Activated naive CD4-positive, alpha-beta T cell treated with anti-CD3 and anti-CD28 coated beads for 36 hours (primary cell): ENCODE results near the gene NELL2. TPM values are rescaled to one million over a fixed set of nuclear protein-coding genes. Genes with fewer than 3 reads are reported as not detected.

Source experiments
- CTCF ChIA-PET: fragments of 350-600 bp; sonication (Branson Sonifier 250); formaldehyde crosslinking; loops from one replicate; lab custom pipeline; 2021; ENCODE audit warnings: antibody characterized with exemption; lab: Charles Lee
- DNase-seq: peaks from one replicate; pipeline ENCODE4 v3.0.0-alpha.2; 2020
- H3K27ac Mint-ChIP-seq: one replicate; pipeline ENCODE4 v1.8.0; 2021; ENCODE audit warnings: mild to moderate bottlenecking, mixed read lengths
- H3K27me3 Mint-ChIP-seq: one replicate; pipeline ENCODE4 v1.8.0; 2021; ENCODE audit warnings: low read depth, mixed read lengths
- H3K36me3 Mint-ChIP-seq: one replicate; pipeline ENCODE4 v1.8.0; 2021; ENCODE audit warnings: low read depth, mixed read lengths
- H3K4me1 Mint-ChIP-seq: one replicate; pipeline ENCODE4 v1.8.0; 2021; ENCODE audit warnings: low read depth, mixed read lengths
- H3K4me3 Mint-ChIP-seq: one replicate; pipeline ENCODE4 v1.8.0; 2021; ENCODE audit warnings: mild to moderate bottlenecking, moderate library complexity, mixed read lengths
- H3K9me3 Mint-ChIP-seq: one replicate; pipeline ENCODE4 v1.8.0; 2021; ENCODE audit warnings: mixed read lengths
- intact Hi-C: fragments of 100-400 bp; cut with micrococcal nuclease; formaldehyde crosslinking; loops from one replicate; pipeline ENCODE4 v1.15.1; 2023
- total RNA-seq, 2 experiments: library from RNA; stranded (reverse); gene quantifications; one replicate each; pipeline ENCODE4 v1.2.3, GENCODE V29; 2021

NELL2 gene
- total RNA-seq, 2 experiments from 2014 or later = 61.9 to 72.2 TPM

DNA sequence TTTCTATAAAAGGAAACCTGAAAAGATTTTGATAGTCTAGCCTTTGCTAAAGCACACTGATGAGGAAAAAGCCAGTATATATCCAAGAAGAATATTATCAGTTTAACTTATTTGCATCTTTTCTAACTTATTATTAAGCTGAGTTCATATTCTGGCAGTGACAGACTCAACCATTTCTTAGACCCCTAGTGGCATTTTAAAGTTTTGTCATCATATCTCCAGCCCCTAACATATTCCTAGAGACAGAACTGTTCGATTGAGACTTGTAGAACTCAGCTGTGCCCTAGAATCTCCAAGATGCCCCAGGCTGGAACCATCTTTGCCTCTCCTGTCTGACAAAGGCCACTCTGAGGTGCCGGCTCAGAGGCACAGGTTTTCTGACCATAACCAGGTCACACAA lies 365.6 kb downstream of the NELL2 start:
- no peak for DNase-seq
- H3K4me1 Mint-ChIP-seq = peaks cover 2% of the 10 kb centered on the region
- H3K27ac Mint-ChIP-seq = no peak overlapping the region
- peaks cover 4% of the 10 kb centered on the region for H3K36me3 Mint-ChIP-seq
- H3K4me3 Mint-ChIP-seq = no peak overlapping the region
- CTCF ChIA-PET = no interaction called here
- intact Hi-C loops = no loop called here
- H3K9me3 Mint-ChIP-seq = no peaks in the 10 kb centered on the region
- no peaks in the 10 kb centered on the region for H3K27me3 Mint-ChIP-seq

DNA sequence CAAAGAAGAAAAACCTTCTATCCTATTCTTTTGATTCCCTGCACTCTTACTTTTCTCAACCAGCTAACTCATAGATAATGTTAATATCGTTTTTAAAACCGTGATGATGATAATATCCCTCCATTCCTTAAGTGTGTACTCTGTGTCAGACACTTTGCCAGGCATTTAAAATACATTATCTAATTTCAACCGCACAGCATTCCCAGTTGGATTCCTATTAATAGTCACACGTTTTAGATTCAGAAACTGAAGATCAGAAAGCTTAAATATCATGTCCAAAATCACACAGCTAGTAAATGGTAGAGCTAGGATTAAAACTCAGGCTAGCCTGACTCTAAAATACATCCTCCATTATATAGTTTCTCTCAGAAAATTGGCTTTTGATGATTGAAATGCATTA lies 366.0 kb downstream of the NELL2 start:
- no peaks in the 10 kb centered on the region for H3K27me3 Mint-ChIP-seq
- no peak for DNase-seq
- CTCF ChIA-PET = interaction anchor here (0.8 kb wide), 1 partner anchor 438 kb away, joined by 4 read pairs; no protein-coding TSS in a partner anchor
- peaks cover 4% of the 10 kb centered on the region for H3K36me3 Mint-ChIP-seq
- H3K27ac Mint-ChIP-seq = no peak overlapping the region
- no peak overlapping the region for H3K4me3 Mint-ChIP-seq
- H3K9me3 Mint-ChIP-seq = no peaks in the 10 kb centered on the region
- peaks cover 2% of the 10 kb centered on the region for H3K4me1 Mint-ChIP-seq
- intact Hi-C loops = no loop called here

DNA sequence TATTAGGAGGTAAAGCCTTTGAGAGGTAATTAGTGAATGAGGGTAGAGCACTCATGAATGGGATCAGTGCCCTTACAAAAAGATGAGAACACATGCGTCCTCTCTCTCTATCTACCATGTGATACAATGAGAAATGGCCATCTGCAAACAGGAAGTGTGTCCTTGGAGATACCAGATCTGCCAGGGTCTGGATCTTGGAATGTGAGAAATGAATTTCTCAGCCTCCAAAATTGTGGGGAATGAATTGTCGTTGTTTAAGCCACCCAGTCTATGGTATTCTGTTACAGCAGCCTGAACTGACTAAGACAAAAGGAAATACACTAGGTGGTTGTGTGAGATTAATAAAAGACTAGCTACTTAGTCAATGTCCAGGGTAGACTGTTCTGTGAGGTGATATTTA lies 366.6 kb downstream of the NELL2 start:
- no peak for DNase-seq
- H3K36me3 Mint-ChIP-seq = peaks cover 4% of the 10 kb centered on the region
- peaks cover 2% of the 10 kb centered on the region for H3K4me1 Mint-ChIP-seq
- intact Hi-C loops = loop anchor here (10.0 kb wide), 1 partner anchor 495 kb away; no protein-coding TSS in a partner anchor
- CTCF ChIA-PET = interaction anchor here (0.8 kb wide), 1 partner anchor 439 kb away, joined by 4 read pairs; no protein-coding TSS in a partner anchor
- no peaks in the 10 kb centered on the region for H3K27me3 Mint-ChIP-seq
- H3K4me3 Mint-ChIP-seq = no peak overlapping the region
- no peak overlapping the region for H3K27ac Mint-ChIP-seq
- H3K9me3 Mint-ChIP-seq = no peaks in the 10 kb centered on the region

DNA sequence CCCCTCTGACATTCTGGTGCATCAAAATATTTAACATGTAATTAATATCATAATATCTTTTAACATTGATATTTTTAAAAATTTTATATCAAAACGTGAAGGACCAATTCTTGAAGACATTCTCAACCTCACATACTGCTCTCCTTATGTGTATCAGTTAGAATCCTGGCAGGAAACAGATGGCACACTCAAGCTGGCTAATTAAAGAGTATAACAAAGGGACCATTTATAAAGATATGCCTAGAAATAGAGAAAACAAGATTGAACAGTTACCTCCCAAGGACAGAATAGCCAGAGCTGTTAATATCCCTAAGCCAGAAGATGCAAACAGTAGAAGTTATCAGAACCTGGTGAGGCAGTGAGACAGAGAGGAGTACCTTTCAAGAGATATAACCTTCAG lies 368.7 kb downstream of the NELL2 start:
- H3K36me3 Mint-ChIP-seq = peaks cover 2% of the 10 kb centered on the region

DNA sequence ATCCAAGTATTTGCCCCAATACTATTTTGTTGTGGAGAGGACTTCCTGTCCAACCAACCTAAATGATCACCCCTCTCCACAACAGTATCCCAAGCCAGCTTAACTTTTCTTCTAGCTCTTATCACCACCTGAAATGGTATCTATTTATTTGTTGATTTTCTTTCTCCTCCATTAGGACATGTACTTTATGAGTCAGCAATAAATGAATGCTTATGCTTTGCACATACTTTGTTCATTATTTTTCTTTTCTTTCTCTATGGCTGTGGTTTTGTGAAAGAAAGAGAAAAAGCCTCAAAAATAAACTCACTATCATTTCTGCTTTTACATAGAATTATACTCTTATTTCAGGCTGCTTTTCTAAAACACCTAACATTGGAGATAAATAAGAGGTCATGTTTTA lies 371.3 kb downstream of the NELL2 start:
- no peak for DNase-seq
- CTCF ChIA-PET = no interaction called here
- intact Hi-C loops = loop anchor here (10.0 kb wide), 1 partner anchor 490 kb away; no protein-coding TSS in a partner anchor
- H3K9me3 Mint-ChIP-seq = peaks cover 2% of the 10 kb centered on the region
- H3K36me3 Mint-ChIP-seq = no peaks in the 10 kb centered on the region
- H3K4me1 Mint-ChIP-seq = no peaks in the 10 kb centered on the region
- no peak overlapping the region for H3K27ac Mint-ChIP-seq
- no peaks in the 10 kb centered on the region for H3K27me3 Mint-ChIP-seq
- H3K4me3 Mint-ChIP-seq = no peak overlapping the region

More for the DNA sequence above, 368.7 kb downstream of the NELL2 start:
- intact Hi-C loops = loop anchor here (10.0 kb wide), 1 partner anchor 493 kb away; no protein-coding TSS in a partner anchor
- Mint-ChIP-seq H3K4me3 (no peak overlapping the region), H3K27ac (no peak overlapping the region), H3K27me3 (no peaks in the 10 kb centered on the region), H3K9me3 (no peaks in the 10 kb centered on the region), H3K4me1 (peaks cover 2% of the 10 kb centered on the region)
- CTCF ChIA-PET = interaction anchor here (0.5 to 1.0 kb wide), 2 partner anchors 10 to 18 kb away, joined by 3 to 4 read pairs; no protein-coding TSS in a partner anchor
- DNase-seq = no peak

DNA sequence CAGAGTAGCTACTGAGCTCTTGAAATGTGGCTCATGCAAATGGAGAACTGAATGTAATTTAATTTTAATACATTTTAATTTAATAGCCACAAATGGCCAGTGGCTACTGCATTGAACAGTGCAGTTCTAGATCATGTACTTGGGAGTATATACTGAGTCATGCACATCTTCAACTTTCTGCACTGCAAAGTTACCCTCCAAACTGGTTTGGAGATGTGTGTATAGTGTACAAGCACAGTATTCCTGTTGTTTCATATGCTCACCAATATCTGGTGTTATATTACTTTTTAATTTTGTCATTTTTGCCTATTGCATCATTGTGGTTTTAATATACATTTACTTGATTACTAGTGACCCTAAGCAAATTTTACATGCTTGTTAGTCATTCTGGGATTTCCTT lies 372.8 kb downstream of the NELL2 start:
- Mint-ChIP-seq H3K4me1 (no peaks in the 10 kb centered on the region), H3K9me3 (peaks cover 2% of the 10 kb centered on the region), H3K36me3 (no peaks in the 10 kb centered on the region), H3K27ac (no peak overlapping the region), H3K4me3 (no peak overlapping the region), H3K27me3 (no peaks in the 10 kb centered on the region)
- no peak for DNase-seq
- CTCF ChIA-PET = no interaction called here
- intact Hi-C loops = loop anchor here (10.0 kb wide), 1 partner anchor 489 kb away; no protein-coding TSS in a partner anchor

DNA sequence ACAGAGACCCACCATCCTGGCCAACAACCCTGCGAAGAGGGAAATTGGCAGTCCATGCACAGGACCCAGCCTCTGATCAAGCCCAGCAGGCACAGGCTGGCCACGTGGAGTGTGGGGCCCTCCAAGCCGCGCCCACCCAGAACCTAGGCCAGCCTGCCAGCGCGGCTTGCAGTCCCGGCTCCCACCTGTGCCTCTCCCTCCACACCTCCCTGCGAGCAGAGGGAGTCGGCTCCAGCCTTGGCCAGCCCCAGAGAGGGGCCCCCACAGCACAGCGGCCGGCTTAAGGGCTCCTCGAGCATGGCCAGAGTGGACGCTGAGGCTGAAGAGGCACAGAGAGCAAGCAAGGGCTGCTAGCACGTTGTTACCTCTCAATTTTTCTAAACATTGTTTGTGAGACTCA lies 373.4 kb downstream of the NELL2 start:
- H3K4me3 Mint-ChIP-seq = no peak overlapping the region
- no peaks in the 10 kb centered on the region for H3K4me1 Mint-ChIP-seq
- CTCF ChIA-PET = no interaction called here
- no peak for DNase-seq
- H3K9me3 Mint-ChIP-seq = peaks cover 2% of the 10 kb centered on the region
- H3K36me3 Mint-ChIP-seq = no peaks in the 10 kb centered on the region
- no peaks in the 10 kb centered on the region for H3K27me3 Mint-ChIP-seq
- H3K27ac Mint-ChIP-seq = no peak overlapping the region
- intact Hi-C loops = loop anchor here (10.0 kb wide), 1 partner anchor 488 kb away; no protein-coding TSS in a partner anchor

DNA sequence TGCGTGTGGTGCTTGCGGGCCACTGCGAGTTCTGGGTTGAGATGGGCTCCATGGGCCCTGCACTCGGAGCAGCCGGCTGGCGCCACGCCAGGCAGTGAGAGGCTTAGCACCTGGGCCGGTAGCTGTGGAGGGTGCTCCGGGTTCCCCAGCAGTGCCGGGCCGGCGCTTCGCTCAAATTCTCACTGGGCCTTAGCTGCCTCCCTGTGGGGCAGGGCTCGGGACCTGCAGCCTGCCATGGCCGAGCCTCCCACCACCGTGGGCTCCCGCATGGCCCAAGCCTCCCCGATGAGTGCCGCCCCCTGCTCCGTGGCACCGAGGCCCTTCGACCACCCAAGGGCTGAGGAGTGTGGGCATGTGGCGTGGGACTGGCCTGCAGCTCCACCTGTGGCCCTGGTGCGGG lies 375.7 kb downstream of the NELL2 start:
- DNase-seq = no peak
- Mint-ChIP-seq H3K4me3 (no peak overlapping the region), H3K9me3 (peaks cover 2% of the 10 kb centered on the region), H3K27ac (no peak overlapping the region), H3K27me3 (no peaks in the 10 kb centered on the region), H3K36me3 (no peaks in the 10 kb centered on the region), H3K4me1 (no peaks in the 10 kb centered on the region)
- intact Hi-C loops = loop anchor here (10.0 kb wide), 1 partner anchor 486 kb away; no protein-coding TSS in a partner anchor
- CTCF ChIA-PET = interaction anchor here (0.9 kb wide), 1 partner anchor 448 kb away, joined by 3 read pairs; no protein-coding TSS in a partner anchor

DNA sequence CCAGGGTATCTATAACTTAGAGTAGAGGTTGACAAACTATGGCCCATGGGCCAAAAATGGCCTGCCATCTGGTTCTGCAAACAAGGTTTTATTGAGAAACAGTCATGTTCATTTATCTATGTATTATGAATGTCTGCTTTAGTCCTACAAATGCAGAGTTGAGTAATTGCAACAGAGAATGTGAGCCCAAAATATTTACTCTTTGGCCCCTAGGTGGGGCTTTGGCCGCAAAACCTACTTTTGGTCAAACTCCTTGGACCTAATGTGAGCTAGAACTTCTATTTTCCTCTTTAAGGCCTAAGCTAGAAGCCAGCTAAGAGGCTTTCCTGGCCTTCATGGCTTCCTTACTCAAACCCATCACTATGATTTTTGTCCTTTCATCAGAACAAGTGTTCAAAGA lies 379.1 kb downstream of the NELL2 start:
- DNase-seq = no peak
- Mint-ChIP-seq H3K27ac (no peak overlapping the region), H3K9me3 (peaks cover 2% of the 10 kb centered on the region), H3K27me3 (peaks cover 4% of the 10 kb centered on the region), H3K36me3 (no peaks in the 10 kb centered on the region), H3K4me3 (no peak overlapping the region), H3K4me1 (no peaks in the 10 kb centered on the region)
- CTCF ChIA-PET = no interaction called here
- intact Hi-C loops = no loop called here

DNA sequence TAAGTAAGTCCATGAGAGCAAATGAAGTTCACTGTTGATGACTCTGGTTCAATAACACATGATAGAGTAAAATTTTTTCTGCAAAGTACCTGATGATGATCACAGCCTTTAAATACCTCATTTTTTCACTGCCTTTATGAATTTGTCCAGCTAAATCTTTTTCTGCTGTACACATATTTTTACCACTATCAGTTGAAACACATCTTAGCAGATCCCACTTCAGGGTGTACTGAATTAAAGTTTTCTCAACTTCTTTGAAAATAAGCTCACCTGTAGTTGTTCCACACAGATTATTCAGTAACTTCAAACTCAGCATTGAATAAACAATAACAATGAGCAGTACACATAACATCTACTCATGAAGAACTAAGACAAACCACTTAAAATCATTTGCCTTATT lies 385.9 kb downstream of the NELL2 start:
- H3K36me3 Mint-ChIP-seq = no peaks in the 10 kb centered on the region
- no peak overlapping the region for H3K27ac Mint-ChIP-seq
- DNase-seq = no peak
- intact Hi-C loops = no loop called here
- H3K4me1 Mint-ChIP-seq = no peaks in the 10 kb centered on the region
- CTCF ChIA-PET = no interaction called here
- H3K9me3 Mint-ChIP-seq = no peaks in the 10 kb centered on the region
- H3K27me3 Mint-ChIP-seq = peaks cover 6% of the 10 kb centered on the region
- H3K4me3 Mint-ChIP-seq = no peak overlapping the region

DNA sequence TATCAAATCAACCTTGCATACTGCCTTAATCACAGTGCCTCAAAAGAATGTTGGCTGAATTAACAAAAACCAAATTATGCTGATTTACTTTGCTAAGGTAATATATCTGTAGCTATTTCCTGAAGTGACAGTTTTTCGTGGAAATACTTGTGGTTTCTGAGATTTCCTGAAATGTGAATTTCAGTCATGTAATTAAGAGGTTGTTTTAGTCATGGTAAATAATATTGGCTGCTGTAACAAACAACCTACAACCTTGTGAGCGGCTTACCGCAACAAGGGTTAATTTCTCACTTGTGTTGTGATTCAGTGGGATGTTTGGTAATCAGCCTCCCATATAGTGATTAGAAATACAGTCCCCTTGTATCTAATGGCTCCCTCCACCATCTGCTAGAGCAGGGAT lies 387.9 kb downstream of the NELL2 start:
- DNase-seq = no peak
- H3K36me3 Mint-ChIP-seq = no peaks in the 10 kb centered on the region
- intact Hi-C loops = no loop called here
- no peak overlapping the region for H3K27ac Mint-ChIP-seq
- H3K27me3 Mint-ChIP-seq = peaks cover 6% of the 10 kb centered on the region
- no peaks in the 10 kb centered on the region for H3K4me1 Mint-ChIP-seq
- H3K4me3 Mint-ChIP-seq = no peak overlapping the region
- peaks cover 4% of the 10 kb centered on the region for H3K9me3 Mint-ChIP-seq
- CTCF ChIA-PET = no interaction called here

DNA sequence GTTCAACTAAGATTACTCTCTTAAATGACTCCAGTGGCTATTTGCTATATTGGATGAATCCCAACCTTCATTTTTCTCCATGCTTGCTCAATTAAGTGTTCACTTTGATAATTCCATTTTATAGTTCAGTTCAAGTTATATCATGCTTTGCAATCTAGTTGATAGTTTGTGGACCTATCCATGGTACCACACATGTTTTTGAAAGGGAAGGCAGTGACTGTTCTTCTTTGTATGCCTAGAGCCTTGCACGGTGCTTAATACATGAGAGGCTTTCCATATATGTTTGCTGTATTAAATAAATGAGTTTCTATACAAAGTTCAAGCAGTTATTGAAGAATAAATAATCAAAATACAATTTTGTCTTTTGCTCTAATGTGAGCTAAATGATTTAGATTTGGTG lies 391.3 kb downstream of the NELL2 start:
- no peak overlapping the region for H3K27ac Mint-ChIP-seq
- H3K9me3 Mint-ChIP-seq = peaks cover 4% of the 10 kb centered on the region
- no peaks in the 10 kb centered on the region for H3K27me3 Mint-ChIP-seq
- no peaks in the 10 kb centered on the region for H3K36me3 Mint-ChIP-seq
- intact Hi-C loops = no loop called here
- H3K4me1 Mint-ChIP-seq = no peaks in the 10 kb centered on the region
- CTCF ChIA-PET = no interaction called here
- DNase-seq = no peak
- no peak overlapping the region for H3K4me3 Mint-ChIP-seq

DNA sequence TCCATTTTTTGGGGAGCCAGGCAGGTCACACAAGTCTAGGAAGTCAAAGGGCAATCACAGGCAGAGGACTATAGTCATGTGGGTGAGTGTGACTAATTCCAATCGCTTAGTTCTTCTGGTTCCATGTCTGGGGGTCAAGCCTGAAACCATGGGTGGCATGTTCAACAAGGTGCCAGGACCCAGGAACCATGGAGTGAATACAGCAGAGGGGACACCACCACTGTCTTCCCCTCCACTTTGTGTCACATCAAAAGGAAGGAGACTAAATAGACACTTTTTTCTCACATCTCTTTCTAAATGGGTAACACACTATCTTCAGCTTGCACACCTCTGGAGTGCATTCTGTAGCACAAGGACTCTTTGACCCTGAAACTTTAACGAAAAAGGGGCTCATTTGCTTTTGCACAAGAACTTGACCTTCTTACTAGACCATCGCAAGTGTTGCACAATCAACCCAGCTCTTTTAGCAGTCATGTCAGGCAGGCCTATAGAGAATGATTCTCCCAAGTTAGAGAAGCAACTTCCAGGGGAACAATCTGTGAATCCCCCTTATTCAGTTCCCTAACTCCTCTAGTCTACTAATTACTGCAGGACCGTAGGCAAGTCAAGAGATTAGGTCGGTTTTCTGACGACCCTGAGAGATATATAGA lies 398.7 kb downstream of the NELL2 start:
- Mint-ChIP-seq H3K4me3 (no peak overlapping the region), H3K4me1 (no peaks in the 10 kb centered on the region), H3K36me3 (peaks cover 7% of the 10 kb centered on the region), H3K27me3 (no peaks in the 10 kb centered on the region), H3K9me3 (peaks cover 22% of the 10 kb centered on the region), H3K27ac (no peak overlapping the region)
- CTCF ChIA-PET = no interaction called here
- DNase-seq = no peak
- intact Hi-C loops = no loop called here
